Measurements from ENCODE around the gene ABCB1.

GRCh38 chr7:87534072-87534471 is 66.6 kb downstream of the ABCB1 start:
- no peak for TF ChIP-seq EZH2 (IDR thresholded peaks at IDR 0.05; ENCODE audit: low read length, unreplicated experiment)
- TF ChIP-seq CTCF (conservative IDR thresholded peaks at IDR 0.05; ENCODE audit: low read depth, low read length): no peak

All from PC-3 (cell line).